A549 (cell line): Measurements from ENCODE around the gene TTC31. TPM values are rescaled to one million over a fixed set of nuclear protein-coding genes. Genes with fewer than 3 reads are reported as not detected.

Experiments
- ATAC-seq, 2 experiments: fragments of 200-7000 bp in 1 of 2; fragments of >200 bp in 1 of 2; cut with Nextera tagmentation in 1 of 2; cut with Tn5 transposase in 1 of 2; 3 replicates each; pipeline versions ENCODE4 v1.8.0 to v1.9.1; 2018 to 2020; ENCODE audit warnings: mild to moderate bottlenecking in 1 of 2, moderate library complexity in 1 of 2
- CTCF ChIA-PET: fragments of 300-600 bp; sonication (Branson Sonifier 250); formaldehyde crosslinking; extraction: SDS; loops from one replicate; lab custom pipeline; 2021; ENCODE audit warnings: antibody characterized with exemption, inconsistent platforms; lab: Yijun Ruan, JAX
- POLR2A ChIA-PET: fragments of 350-600 bp; formaldehyde crosslinking; extraction: SDS; loops from one replicate; lab custom pipeline; 2021; ENCODE audit warnings: antibody characterized with exemption, inconsistent platforms; lab: Yijun Ruan, JAX
- DNase-seq, 2 experiments: peaks; one replicate each; pipeline versions ENCODE4 v3.0.0 to v3.0.0-alpha.2; 2011 to 2016; ENCODE audit warnings: low read depth in 1 of 2, low spot score in 1 of 2
- FAIRE-seq: peaks from 2 replicates; lab custom pipeline; 2011; peaks lifted over from hg19 to GRCh38; lab: Jason Lieb, UNC
- H3K27ac ChIP-seq, 2 experiments: fragments of >200 bp; sonication (Bioruptor Twin); formaldehyde crosslinking; 3 replicates each; pipeline ENCODE4 v1.5.1; 2016 to 2017
- H3K4me1 ChIP-seq: fragments of >200 bp; sonication (Bioruptor Twin); formaldehyde crosslinking; 3 replicates; pipeline ENCODE4 v1.6.1; 2016
- H3K4me2 ChIP-seq: fragments of >200 bp; sonication (Bioruptor Twin); formaldehyde crosslinking; 3 replicates; pipeline ENCODE4 v1.6.1; 2016
- H3K4me3 ChIP-seq: fragments of >200 bp; sonication (Bioruptor Twin); formaldehyde crosslinking; 3 replicates; pipeline ENCODE4 v1.5.1; 2016
- H3K9me3 ChIP-seq: fragments of >200 bp; sonication (Bioruptor Twin); formaldehyde crosslinking; 3 replicates; pipeline ENCODE4 v1.6.1; 2016
- CBX8 ChIP-seq: fragments of 200-600 bp; sonication (generic); IDR thresholded peaks from 2 replicates; pipeline ENCODE4 v1.6.1; 2016
- CHD4 ChIP-seq: fragments of 200-600 bp; sonication (generic); IDR thresholded peaks from 2 replicates; pipeline ENCODE4 v1.6.1; 2016; ENCODE audit warnings: antibody characterized with exemption, mild to moderate bottlenecking, borderline replicate concordance
- FOSB ChIP-seq: fragments of 250-450 bp; sonication (Bioruptor Pico); IDR thresholded peaks from 2 replicates; pipeline ENCODE4 v1.5.0; 2020; ENCODE audit warnings: mild to moderate bottlenecking, moderate library complexity
- FOSL2 ChIP-seq, 2 experiments: fragments of 450-650 bp in 1 of 2; fragments of >200 bp in 1 of 2; sonication (Bioruptor Twin) in 1 of 2; formaldehyde crosslinking; IDR thresholded peaks; 2 replicates each; pipeline versions ENCODE4 v1.5.0 to v1.6.1; 2016 to 2020; ENCODE audit warnings: mild to moderate bottlenecking in 1 of 2, moderate library complexity in 1 of 2
- GATA3 ChIP-seq: IDR thresholded peaks from 2 replicates; pipeline ENCODE4 v1.6.1; 2012; ENCODE audit warnings: borderline replicate concordance
- HOXB5 ChIP-seq: fragments of 250-450 bp; sonication (Bioruptor Pico); IDR thresholded peaks from 2 replicates; pipeline ENCODE4 v1.5.0; 2020; ENCODE audit warnings: mild to moderate bottlenecking, moderate library complexity
- MAFK ChIP-seq: fragments of 450-650 bp; IDR thresholded peaks from 2 replicates; pipeline ENCODE4 v1.6.1; 2014; ENCODE audit not compliant: partially characterized antibody
- MAZ ChIP-seq: fragments of 150-350 bp; IDR thresholded peaks from 2 replicates; pipeline ENCODE4 v1.6.1; 2014; ENCODE audit warnings: antibody characterized with exemption, low read depth, low read length, borderline replicate concordance
- MYC ChIP-seq: IDR thresholded peaks from 2 replicates; pipeline ENCODE4 v1.6.1; 2012; ENCODE audit warnings: mild to moderate bottlenecking, inconsistent platforms, low read length, improper control_type of control experiment, borderline replicate concordance
- NPAS2 ChIP-seq: fragments of 250-450 bp; sonication (Bioruptor Pico); IDR thresholded peaks from 2 replicates; pipeline ENCODE4 v1.8.0; 2022; ENCODE audit warnings: mild to moderate bottlenecking, moderate library complexity, borderline replicate concordance
- POLR2A ChIP-seq: IDR thresholded peaks from 2 replicates; pipeline ENCODE4 v1.6.1; 2012; ENCODE audit warnings: mild to moderate bottlenecking, low read length
- RAD21 ChIP-seq, 2 experiments: fragments of >200 bp in 1 of 2; sonication (Bioruptor Twin) in 1 of 2; formaldehyde crosslinking in 1 of 2; IDR thresholded peaks in 1 of 2; conservative IDR thresholded peaks in 1 of 2; 2 replicates in 1 of 2; 3 replicates in 1 of 2; pipeline ENCODE4 v1.6.1; 2012 to 2018; ENCODE audit warnings: inconsistent platforms in 1 of 2
- RCOR1 ChIP-seq: fragments of 150-350 bp; IDR thresholded peaks from 2 replicates; pipeline ENCODE4 v1.6.1; 2014; ENCODE audit warnings: antibody characterized with exemption, low read length, low read depth
- RFX5 ChIP-seq: fragments of 450-650 bp; IDR thresholded peaks from 2 replicates; pipeline ENCODE4 v1.7.1; 2014; ENCODE audit warnings: antibody characterized with exemption, mild to moderate bottlenecking, moderate library complexity
- TFCP2L1 ChIP-seq: fragments of 250-450 bp; sonication (Bioruptor Pico); IDR thresholded peaks from 2 replicates; pipeline ENCODE4 v1.5.0; 2021; ENCODE audit warnings: mild to moderate bottlenecking
- ZNF302 ChIP-seq: fragments of 250-450 bp; sonication (Bioruptor Pico); IDR thresholded peaks from 2 replicates; pipeline ENCODE4 v1.9.0; 2021; ENCODE audit warnings: inconsistent platforms, mild to moderate bottlenecking, moderate library complexity
- WGBS: methylation state at CpG from one replicate; pipeline ENCODE4 v1.1.6; 2017; ENCODE audit errors: missing lambda C conversion rate; 5-methylcytosine and 5-hydroxymethylcytosine counted together
- polyA plus RNA-seq, 4 experiments: library from polyadenylated mRNA; depleted of rRNA in 3 of 4; stranded (reverse); fragments of >200 nt; fragmentation: RNase III in 1 of 4; extraction: RNeasy Plus Mini Kit Qiagen cat#74134 plus additional on column Dnase treatment in 1 of 4; gene quantifications; 2 replicates in 3 of 4; 3 replicates in 1 of 4; pipeline ENCODE4 v1.2.3, GENCODE V29; 2011 to 2017
- TF ChIP-seq, protein P1 (sequence below): IDR thresholded peaks from 2 replicates; pipeline ENCODE4 v1.6.1; 2012; ENCODE audit warnings: low read depth, borderline replicate concordance
- TF ChIP-seq, protein P2 (sequence below): fragments of 200-600 bp; sonication (generic); IDR thresholded peaks from 2 replicates; pipeline ENCODE4 v1.6.1; 2016; ENCODE audit warnings: antibody characterized with exemption, mild to moderate bottlenecking, moderate library complexity

Gene TTC31
- polyA plus RNA-seq, 2 of the 4 experiments (the other 2 are of a cell fraction) = 26.2 to 29.6 TPM

GRCh38 chr2:74503506-74504475, 20.9 kb downstream of the TTC31 start:
- peaks cover 33% of the 10 kb centered on the region for H3K4me1 ChIP-seq
- peak overlapping the region; percentile 72 for H3K4me2 ChIP-seq
- ATAC-seq (no peak), DNase-seq (no peak), FAIRE-seq (no peak)
- POLR2A ChIA-PET = interaction anchor here (0.7 to 1.8 kb wide), 5 partner anchors 11 to 46 kb away, joined by 3 to 11 read pairs (median 5); partner anchors contain the start of genes CCDC142, HTRA2, TTC31 and WBP1
- CTCF ChIA-PET = interaction anchor here (1.0 to 15.5 kb wide), 8 partner anchors 16 to 112 kb away, joined by 3 to 184 read pairs (median 4); partner anchors contain the start of genes AUP1, C2orf81, CCDC142 and HTRA2
- H3K4me3 ChIP-seq = peak overlapping the region; percentile 54
- H3K27ac ChIP-seq = peak overlapping the region; percentile 83 to 96
- H3K9me3 ChIP-seq = no peaks in the 10 kb centered on the region
- TF ChIP-seq NPAS2 = no peak
- TF ChIP-seq HOXB5 (CRISPR knock-in tag) = 0 out of 2 replicates have a peak, but pooled peaks have one; percentile 0
- TF ChIP-seq MAFK = no peak
- TF ChIP-seq POLR2A = 0 out of 2 replicates have a peak, but pooled peaks have one; percentile 13
- no peak for TF ChIP-seq FOSB
- WGBS = 91% methylated on average over 45 of the region's 45 CpGs

- no peak for DNase-seq
- no peak for FAIRE-seq
- no peak overlapping the region for H3K4me3 ChIP-seq
- TF ChIP-seq RAD21 (conservative IDR thresholded peaks at IDR 0.05 in 1 of 2, IDR thresholded peaks at IDR 0.05 in 1 of 2) (no peak), MAZ (no peak), POLR2A (no peak), CHD4 (no peak), MYC (no peak), FOSB (no peak), NPAS2 (no peak), RCOR1 (no peak), TFCP2L1 (CRISPR knock-in tag) (no peak), GATA3 (no peak), CBX8 (no peak)
- TF ChIP-seq, protein P1, sequence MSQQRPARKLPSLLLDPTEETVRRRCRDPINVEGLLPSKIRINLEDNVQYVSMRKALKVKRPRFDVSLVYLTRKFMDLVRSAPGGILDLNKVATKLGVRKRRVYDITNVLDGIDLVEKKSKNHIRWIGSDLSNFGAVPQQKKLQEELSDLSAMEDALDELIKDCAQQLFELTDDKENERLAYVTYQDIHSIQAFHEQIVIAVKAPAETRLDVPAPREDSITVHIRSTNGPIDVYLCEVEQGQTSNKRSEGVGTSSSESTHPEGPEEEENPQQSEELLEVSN = no peak
- TF ChIP-seq, all 56 proteins: peak for 0
- ChIA-PET CTCF (interaction anchor here (0.7 to 15.5 kb wide), 8 partner anchors 15 to 84 kb away, joined by 3 to 184 read pairs (median 5); partner anchors contain the start of genes AUP1, C2orf81, CCDC142 and HTRA2), POLR2A (interaction anchor here (0.7 to 0.9 kb wide), 3 partner anchors 11 to 46 kb away, joined by 3 to 6 read pairs (median 3); partner anchors contain the start of genes HTRA2 and WBP1)
- H3K4me1 ChIP-seq = peaks cover 33% of the 10 kb centered on the region
- no peak overlapping the region; the same call in 2 of the 3 replicates for H3K4me2 ChIP-seq
- whole genome bisulfite sequencing = 88% methylated on average over 3 of the region's 3 CpGs
- no peaks in the 10 kb centered on the region for H3K9me3 ChIP-seq
- ATAC-seq = no peak
- H3K27ac ChIP-seq = 0 out of 6 replicates have a peak overlapping the region, but pooled peaks of 1 of the 2 experiments have one; percentile 96
These were observed 21.7 kb downstream of the TTC31 start for GRCh38 chr2:74504591-74504990.

DNA sequence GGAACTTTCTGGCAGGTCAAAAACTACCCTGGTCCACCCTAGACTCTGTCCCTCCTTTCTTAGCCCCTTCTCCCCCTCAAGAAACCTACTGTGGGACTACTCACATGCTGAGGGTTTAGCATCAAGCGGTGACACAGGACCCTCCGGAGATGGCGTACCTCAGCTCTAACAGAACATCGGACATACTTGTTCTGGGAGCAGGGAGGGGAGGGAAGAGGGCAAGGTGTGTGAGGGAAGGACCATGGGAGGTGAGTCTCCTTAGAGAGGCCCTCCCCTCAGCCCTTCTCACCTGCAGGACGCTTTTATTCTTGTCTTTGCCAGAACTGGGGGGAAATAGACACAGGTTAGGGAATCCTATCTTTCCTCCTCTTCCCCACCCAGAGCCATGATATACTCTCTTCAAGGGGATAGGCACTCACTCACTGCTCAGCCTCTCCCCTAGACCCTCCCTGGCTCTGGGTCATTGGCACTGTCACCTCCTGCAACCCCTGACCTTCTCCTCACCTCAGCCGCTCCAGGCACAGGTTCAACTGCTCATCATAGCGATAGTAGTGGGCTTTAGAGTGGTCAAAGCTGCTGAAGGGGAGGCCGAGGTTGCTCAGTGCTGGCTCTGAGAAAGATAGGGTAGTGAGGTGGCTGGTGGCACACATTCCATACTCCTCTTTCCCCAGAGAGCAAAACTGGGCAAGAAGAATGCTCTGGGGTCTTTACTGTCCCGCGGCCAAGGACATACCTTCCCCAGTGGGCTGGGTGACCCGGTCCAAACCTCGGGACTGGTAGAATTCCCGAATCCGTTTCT, 22.8 kb downstream of the TTC31 start:
- ATAC-seq (no peak), DNase-seq (no peak), FAIRE-seq (no peak)
- POLR2A ChIA-PET = interaction anchor here (0.8 to 1.8 kb wide), 2 partner anchors 23 to 24 kb away, joined by 3 to 6 read pairs; partner anchors contain the start of genes AUP1, CCDC142, HTRA2 and TTC31
- peak overlapping the region; percentile 94 for H3K4me2 ChIP-seq
- no peaks in the 10 kb centered on the region for H3K9me3 ChIP-seq
- peak overlapping the region in 1 of 2 experiments; percentile 95; a peak in 3 of 6 replicates for H3K27ac ChIP-seq
- CTCF ChIA-PET = interaction anchor here (0.7 to 15.5 kb wide), 11 partner anchors 9 to 87 kb away, joined by 3 to 184 read pairs (median 5); partner anchors contain the start of genes AUP1, CCDC142, HTRA2 and TTC31
- peaks cover 33% of the 10 kb centered on the region for H3K4me1 ChIP-seq
- peak overlapping the region; percentile 78; the same call in 2 of the 3 replicates for H3K4me3 ChIP-seq
- WGBS = 90% methylated on average over 14 of the region's 14 CpGs
- TF ChIP-seq ZNF302 (CRISPR knock-in tag) (no peak), RAD21 (conservative IDR thresholded peaks at IDR 0.05 in 1 of 2, IDR thresholded peaks at IDR 0.05 in 1 of 2) (no peak), RFX5 (no peak), GATA3 (no peak), FOSL2 (IDR thresholded peaks at IDR 0.05) (no peak), FOSL2 (CRISPR knock-in tag; IDR thresholded peaks at IDR 0.05) (no peak)
- TF ChIP-seq, protein P2, sequence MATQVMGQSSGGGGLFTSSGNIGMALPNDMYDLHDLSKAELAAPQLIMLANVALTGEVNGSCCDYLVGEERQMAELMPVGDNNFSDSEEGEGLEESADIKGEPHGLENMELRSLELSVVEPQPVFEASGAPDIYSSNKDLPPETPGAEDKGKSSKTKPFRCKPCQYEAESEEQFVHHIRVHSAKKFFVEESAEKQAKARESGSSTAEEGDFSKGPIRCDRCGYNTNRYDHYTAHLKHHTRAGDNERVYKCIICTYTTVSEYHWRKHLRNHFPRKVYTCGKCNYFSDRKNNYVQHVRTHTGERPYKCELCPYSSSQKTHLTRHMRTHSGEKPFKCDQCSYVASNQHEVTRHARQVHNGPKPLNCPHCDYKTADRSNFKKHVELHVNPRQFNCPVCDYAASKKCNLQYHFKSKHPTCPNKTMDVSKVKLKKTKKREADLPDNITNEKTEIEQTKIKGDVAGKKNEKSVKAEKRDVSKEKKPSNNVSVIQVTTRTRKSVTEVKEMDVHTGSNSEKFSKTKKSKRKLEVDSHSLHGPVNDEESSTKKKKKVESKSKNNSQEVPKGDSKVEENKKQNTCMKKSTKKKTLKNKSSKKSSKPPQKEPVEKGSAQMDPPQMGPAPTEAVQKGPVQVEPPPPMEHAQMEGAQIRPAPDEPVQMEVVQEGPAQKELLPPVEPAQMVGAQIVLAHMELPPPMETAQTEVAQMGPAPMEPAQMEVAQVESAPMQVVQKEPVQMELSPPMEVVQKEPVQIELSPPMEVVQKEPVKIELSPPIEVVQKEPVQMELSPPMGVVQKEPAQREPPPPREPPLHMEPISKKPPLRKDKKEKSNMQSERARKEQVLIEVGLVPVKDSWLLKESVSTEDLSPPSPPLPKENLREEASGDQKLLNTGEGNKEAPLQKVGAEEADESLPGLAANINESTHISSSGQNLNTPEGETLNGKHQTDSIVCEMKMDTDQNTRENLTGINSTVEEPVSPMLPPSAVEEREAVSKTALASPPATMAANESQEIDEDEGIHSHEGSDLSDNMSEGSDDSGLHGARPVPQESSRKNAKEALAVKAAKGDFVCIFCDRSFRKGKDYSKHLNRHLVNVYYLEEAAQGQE = no peak
